GM04504 (cell line): ENCODE results near the gene FOXG1.
A peak's percentile ranks its signal among the peaks of the same experiment; 100 is the strongest.

Experiments
- DNase-seq: peaks from one replicate; pipeline ENCODE4 v3.0.0-alpha.2; 2012; ENCODE audit warnings: low read depth

FOXG1 gene

DNA sequence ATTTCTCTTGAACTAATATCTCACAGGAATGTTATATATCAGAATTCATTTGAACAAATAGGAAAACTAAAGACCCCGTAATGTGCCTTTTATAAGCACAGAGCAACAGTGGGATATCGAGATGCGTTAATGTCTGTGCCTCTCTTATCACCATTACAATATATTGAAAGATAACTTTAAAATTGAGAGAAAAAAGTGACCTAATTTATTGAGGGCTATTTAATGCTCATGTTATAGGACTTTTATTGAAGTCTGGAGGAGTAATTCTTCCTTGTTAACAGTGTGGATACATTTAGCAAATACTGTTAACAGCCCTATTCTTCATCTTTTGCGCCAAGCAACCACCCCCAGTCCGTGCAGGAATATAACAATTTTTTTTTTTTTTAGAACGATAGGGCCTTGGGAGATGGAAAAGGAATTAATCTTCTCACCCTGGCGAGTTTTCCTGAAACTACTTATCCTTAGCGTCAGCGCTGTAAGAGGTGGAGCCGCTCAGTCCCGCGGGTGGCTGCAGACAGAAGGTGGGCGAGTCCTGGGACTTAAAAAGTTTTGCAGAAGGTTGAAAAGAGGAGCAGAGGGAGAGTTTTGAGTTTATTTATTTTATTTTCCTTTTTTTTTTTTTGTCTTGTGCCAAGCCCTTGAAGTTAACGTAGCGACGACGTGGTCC, 11.0 kb downstream of the FOXG1 start:
- DNase-seq = no peak

DNA sequence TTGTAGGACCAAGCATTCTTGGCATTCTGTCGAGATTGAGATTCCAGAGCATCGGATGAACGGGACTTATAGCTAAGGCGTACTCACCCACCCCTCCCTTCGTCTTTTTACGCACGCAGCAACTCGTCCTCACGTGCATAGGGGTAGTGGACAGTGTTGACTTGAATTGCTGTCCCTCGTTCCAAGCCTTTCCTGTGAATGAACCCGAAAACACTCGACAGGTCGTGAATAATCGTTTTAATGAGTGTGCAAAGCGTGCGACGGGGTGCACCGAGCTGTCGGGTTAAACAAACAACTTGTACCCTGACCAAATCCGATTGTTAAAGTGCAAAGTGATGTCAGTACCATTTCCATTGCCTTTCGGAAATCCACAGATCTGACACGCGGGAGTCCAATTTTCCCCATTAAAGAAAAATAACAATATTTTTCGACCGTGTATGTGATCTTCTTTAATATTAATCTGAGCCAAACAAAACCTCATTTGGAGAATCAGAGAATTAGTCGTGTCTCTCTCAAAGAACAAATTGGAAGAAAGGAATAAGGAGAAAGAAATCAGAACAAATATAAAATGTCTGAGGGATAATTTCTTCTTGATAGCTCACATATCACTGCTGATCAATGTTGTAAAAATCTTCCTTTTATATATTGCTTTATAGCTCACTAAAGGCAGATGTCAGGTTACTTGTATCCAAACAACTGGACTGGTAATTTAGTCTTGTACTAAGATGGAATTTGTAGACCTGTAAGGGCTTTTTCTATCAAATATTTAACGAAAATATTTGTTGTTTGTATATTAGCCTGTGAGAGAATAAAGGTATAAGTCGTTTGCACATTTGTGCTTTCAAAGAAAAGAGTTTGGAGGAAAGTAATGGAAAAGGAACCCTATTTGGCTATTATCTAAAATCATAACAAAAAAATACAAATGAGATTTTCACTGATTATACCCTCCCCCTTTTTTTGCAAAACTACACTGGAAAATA, 11.8 kb downstream of the FOXG1 start:
- no peak for DNase-seq

DNA sequence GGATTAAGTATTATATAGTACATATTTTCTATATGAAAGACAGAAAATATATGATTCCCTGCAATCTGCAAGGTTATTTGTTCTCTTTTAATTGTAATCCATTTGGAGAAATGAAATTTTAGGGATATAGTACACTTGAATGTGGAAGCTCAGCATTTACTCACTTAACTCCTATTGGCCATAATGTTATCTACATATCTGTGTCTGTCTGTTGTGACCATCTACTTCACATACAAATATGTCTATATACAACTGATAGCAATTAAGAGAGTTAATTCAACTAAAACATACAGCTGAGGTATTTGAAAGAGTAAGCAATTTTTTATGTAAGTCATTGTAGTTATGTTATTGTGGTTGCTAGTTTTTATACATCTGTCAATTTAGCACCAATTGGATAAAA, 12.9 kb downstream of the FOXG1 start:
- no peak for DNase-seq

DNA sequence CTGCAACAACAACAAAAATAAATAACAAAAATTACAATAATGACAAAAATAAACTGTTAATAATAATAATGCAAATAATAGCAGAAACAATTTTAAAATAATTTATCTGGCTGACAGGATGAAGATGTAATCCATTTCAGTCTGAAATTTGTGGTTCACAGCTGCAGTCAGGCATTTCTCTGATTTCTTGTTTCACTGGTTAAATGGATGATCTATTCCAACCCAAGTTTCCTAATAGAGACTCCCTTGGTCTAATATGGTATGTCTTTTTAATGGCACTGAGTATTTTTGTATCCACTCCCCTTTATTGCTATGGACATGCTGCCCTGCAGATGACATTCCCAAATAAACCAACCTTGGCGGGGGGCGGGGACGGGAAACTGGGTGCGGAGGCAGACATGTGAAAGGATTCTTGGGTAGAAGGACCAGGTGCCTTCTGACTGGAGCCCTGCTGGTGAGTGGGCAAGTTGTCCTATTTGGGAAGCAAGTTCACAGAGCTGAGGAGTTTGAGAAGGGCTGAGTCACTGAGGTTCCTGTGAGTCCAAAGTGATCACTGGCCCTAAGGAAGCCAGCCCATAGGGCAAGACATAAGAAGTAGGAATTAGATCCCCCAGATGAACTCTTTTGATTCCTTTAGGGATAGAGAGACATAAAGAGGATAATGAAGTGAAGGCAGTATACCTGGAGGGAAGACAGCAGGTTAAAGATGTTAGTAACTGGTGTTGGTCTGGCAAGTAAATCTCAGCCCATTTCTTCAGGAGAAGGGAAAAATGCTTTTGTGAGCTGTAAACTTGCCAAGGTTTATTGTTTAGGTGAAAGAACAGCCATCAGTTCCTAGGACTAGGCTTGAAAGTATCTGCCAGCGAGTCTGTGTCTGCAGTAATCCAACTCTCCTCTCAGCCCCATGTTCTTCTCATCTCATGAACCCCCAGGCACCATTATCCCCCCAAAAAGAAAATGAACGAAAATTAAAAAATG, 14.5 kb downstream of the FOXG1 start:
- no peak for DNase-seq

DNA sequence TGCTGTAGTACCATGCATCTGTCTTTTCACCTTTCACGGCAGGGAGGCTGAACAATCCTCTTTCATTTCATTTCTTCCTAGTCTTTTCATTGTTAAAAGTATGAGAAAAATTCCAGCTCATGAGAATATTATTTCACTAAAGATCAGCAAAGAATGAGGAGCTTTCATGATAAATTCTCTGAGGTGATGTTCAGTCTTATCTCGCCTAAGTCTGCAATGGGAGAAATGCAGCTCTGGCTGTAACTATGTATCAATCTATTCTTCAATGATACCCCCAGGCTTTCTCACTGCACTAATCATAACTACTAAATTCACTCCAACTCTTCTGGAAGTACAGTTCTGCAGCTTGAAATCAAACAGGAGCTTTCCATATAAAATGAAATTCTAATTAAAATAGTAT, 15.7 kb downstream of the FOXG1 start:
- no peak for DNase-seq

DNA sequence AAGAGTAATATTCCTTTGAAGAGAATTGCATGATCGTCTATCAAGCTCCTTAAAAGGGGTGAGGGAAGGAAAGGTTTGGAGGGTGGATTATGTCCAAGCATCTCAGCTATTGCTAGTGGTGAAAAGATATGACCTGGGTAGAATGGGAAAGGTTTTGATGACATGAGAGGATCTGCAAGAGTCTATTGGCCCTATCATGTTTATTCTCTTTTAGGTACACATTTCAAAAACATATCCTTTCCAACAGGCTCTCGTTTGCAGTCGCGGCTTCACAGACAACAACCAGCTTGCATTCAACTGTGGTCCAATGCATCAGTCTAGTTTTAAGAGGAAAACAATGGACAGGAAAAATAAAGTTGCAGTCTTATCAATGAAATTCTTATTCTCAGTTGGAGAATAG, 17.1 kb downstream of the FOXG1 start:
- DNase-seq = no peak

DNA sequence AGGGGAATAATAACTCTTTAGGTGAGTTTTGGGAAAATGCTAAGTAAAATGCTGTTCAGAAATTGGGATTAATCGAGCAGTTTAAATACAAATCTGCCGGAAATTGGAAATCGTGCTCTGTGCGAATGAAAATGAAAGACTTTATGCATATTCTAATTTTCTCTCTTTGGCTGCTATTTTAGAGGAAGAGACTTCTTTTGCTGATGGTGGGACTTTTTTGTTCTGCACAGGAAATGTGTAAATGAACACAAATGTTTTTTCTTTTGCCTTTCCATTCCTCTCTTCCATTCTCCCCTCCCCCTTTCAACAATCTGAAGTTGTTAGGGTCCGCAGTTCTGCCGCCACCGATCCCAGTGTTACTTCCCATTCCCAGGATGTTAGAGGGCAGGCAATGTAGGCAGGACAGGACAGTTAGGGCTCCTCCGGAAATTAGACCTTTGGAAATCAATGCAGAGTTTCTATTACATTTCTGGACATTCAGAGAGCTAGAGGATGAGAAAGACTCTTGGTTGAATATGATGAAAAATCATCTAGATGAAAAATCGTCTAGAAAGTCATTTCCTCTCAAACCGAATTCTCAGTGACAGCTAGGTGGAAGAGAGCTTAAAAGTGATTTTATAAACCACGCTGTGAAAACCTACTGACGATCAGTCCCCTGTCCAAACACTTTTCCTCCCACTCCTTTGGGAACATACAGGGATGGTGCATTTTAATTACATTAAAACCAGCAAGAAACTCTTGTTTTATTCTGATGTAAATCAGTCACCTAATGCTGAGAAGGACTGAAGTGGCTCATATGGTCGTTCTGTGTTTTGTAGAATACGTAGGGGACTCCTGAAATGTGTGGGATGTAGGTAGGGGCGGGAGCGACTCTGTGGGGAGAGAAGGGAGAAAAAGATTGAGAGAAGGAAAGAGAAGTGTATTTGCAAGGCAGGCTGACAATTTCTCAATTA, 17.8 kb downstream of the FOXG1 start:
- DNase-seq = no peak

DNA sequence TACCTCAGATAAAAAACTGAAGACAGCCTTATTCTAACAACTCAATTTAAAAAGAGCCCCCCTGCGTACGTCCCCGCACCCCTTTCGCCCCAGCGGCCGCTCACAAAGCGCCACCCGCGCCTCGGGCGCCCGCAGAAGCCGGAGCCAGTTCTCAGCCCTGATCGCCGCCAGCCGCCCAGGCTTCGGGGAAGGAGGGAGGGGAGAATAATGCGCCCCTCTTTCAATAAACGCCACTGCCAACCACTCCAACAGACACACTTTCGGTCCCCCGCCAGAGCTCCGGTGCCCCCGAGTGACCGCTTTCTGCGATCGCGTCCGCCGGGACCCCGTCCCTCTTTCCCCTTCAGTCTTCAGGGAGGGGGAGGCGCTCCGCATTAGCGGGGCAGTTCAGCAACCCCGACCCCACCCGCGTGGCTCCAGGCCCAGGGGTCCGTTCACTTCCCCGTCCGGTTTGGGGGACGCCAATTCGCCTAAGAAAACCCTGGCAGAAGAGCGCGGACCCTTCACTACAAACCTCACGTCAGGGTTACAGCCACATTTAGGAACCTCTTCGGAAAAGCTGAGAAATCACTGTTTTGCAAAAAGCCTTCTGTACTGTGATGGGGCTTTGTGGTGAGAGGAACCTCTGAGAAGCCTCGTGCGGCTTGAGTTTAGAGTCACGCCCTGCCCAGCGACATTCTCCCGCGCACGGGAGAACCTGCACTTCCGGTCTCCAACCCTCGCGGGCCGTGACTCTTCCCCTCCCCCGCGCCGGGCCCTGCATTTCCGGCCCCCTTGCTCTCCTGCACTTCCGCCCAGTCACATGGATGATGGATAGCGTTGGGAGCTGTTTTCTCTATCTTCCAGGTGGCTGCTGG, 18.7 kb downstream of the FOXG1 start:
- no peak for DNase-seq

DNA sequence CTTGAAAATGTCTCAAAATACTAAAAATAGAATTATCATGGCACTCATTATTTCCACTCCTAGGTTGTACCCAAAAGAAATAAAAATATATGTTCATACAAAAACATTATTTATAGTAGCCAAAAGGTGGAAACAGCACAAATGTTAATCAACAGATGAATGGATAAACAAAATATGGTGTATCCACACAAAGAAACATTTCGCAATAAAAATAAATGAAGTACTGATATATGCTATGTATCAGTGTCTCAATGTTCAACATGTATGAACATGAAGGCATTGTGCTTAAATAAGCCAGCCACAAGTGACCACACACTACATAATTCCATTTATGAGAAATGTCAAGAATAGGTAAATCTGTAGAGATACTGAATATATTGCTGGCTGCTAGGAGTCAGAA, 40.9 kb downstream of the FOXG1 start:
- DNase-seq = no peak

DNA sequence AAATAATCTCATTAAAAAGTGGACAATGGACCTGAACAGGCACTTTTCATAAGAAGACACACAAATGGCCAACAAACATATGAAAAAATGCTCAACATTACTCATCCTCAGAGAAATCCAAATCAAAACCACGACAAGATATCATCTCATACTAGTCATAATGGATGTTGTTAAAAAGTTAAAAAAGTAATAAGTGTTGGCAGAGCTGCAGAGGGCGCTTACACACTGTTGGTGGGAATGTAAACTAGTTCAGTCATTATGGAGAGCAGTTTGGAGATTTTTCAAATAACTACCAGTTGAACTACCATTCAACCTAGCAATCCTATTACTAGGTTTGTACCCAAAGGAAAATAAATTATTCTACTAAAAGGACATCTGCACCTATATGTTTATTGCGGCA, 47.2 kb downstream of the FOXG1 start:
- DNase-seq = peak; percentile 2
